Activated CD8-positive, alpha-beta memory T cell treated with anti-CD3 and anti-CD28 coated beads for 1 hour (primary cell): ENCODE data around the gene EEF1E1.

Experiments used
- DNase-seq, 2 donors: peaks; one replicate each; pipeline ENCODE4 v3.0.0-alpha.2; 2020; ENCODE audit warnings: low read depth in 1 of 2; ENCODE audit errors: extremely low read depth in 1 of 2

Gene EEF1E1

DNA sequence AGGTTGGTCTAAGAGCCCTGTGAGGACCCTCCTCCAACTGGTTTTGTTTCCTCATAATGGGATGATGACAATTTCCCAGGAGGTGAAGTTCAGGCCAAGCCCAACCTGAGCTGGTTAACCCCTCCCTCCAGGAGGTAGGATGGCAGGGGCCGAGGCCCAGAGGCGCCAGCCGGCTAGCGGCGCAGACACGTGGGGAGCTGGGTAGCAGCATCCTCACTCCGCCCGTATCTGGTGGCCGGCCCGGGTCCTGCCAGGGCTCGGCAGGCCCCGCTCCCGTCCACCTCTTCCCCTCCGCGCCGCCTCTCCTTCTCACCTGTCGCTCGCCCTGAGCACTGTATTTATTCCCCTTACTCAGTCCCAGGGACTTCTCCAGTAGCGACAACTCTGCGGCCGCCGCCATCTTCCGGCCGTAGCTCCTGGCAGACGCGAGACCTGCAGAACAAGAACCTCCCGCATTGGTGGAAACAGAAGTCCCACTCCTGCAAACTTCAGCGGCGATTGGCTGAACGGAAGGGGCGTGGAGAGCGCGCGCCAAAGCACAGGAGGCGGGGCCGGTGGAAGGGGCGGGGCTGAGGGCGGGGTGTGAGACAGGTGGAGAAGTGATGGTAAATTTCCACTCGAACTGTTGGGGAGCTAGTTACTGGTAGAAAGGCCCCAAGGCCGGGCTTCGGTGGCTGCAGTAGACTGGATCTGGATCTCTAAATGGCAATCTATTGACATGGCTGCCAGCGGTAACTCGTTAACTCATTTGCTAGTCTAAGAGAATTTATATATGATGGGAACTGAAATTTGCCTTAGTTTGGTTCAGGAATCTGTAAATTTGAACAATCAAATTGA, at the start of gene EEF1E1:
EEF1E1 (minus strand) TSS at position 427 of the 837 bp plus-strand sequence; CDS start at position 400, 27 bp downstream.
- DNase-seq: peak; percentile 95 to 98

DNA sequence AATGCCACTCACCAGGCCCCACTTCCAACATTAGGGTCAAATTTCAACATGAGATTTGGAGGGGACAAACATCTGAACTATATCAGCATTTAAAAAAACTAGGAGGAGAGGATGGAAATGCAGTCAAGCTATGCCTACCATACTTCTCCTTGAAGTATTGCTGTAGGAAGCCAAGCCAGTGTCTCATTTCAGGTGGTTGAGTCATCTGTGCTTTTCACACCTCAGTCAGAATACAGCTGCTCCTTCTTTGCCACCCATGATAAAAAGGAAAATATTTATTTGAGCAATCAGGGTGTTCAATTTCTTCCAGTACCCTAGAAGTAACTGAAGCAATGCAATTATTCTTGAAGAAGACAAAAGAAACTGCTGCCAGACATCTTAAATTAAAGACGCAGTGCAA, 47.0 kb upstream of the EEF1E1 start:
- DNase-seq: no peak

DNA sequence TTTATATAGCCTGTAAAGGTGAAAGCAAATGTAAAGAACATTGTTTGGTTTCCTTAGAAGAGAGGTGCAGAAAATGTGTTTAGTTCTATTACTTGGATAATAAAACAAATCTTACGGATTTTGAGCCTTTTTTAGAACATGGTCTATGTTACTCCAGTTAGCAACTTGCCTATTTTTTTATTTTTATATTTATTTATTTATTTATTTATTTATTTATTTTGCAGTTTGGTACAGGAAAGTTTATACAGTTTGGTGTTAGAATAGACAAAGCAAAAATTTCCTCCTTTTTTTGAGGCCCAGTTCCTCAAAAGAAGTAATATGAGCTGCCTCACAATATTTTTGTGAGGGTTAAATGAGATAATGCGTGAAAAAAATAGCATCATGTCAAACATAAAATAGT, 41.6 kb upstream of the EEF1E1 start:
- no peak for DNase-seq

DNA sequence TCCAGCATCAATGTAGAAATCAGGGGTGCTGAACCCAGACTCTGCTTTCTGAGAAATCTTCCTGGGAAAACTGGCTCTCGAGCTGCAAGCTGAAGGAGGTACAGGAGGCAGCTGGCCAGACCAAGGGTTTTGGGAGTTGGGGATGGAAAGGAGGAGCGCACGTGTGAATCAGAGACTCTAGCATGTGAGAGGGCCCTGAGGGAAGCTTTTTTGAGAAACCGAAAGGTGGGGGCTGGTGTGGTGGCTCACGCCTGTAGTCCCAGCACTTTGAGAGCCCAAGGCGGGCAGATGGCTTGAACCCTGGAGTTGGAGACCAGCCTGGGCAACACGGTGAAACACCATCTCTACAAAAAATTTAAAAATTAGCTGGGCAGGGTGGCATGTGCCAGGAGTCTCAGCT, 37.1 kb upstream of the EEF1E1 start:
- no peak for DNase-seq

DNA sequence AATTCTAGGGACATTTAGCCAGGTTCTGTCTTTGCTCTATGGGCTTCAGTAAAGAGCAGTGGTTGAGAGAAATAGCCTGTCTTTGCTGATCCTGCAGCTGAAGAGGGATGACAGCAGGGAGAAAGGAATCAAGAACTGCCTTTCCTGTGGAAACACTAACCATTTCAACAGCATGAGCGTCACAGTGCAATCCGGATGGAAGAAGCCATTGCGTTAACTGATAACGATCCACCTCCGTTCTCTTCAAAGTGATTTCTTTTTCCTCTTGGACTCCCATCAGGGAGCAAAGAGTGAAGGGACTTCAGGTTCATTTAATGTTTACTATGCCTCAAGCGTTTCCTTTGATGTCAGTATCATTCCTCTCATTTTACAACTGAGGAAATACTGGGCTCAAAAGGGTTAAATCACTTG, 35.2 kb upstream of the EEF1E1 start:
- DNase-seq: no peak

DNA sequence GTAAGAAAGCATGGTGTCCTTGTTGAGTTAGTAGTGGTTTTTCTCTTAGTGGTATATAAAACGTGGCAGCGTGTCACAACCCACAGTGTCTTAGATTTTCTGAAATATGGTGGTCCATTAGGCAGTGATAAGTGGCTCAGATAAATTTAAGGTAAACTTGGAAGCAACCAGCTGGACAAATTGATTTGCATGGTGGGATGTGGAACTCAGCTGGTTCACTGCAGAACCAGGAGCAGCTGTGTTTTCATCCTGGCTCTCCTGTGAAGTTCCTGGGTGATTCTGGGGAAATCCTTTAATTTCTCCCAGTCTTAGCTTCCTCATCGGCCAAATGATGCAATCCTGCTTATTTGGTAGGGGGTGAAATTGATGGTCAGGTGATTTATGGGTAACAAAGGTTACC, 32.9 kb upstream of the EEF1E1 start:
- DNase-seq: no peak

DNA sequence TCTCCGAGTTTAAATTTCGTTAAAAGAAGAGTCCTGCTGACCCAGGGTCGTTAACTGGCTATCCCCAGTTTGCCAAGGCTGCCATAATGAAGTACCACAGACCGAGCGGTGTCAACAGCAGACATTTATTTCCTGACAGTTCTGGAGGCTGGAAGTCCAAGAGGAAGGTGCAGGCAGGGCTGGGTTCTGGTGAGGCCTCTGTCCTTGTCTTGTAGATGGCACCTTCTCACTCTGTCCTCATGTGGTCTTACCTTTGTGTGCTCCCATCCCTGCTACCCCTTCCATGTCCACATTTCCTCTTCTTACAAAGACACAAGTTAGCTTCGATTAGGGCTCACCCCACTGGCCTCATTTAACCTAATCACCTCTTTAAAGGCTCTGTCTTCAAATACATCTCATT, 29.8 kb upstream of the EEF1E1 start:
- no peak for DNase-seq

DNA sequence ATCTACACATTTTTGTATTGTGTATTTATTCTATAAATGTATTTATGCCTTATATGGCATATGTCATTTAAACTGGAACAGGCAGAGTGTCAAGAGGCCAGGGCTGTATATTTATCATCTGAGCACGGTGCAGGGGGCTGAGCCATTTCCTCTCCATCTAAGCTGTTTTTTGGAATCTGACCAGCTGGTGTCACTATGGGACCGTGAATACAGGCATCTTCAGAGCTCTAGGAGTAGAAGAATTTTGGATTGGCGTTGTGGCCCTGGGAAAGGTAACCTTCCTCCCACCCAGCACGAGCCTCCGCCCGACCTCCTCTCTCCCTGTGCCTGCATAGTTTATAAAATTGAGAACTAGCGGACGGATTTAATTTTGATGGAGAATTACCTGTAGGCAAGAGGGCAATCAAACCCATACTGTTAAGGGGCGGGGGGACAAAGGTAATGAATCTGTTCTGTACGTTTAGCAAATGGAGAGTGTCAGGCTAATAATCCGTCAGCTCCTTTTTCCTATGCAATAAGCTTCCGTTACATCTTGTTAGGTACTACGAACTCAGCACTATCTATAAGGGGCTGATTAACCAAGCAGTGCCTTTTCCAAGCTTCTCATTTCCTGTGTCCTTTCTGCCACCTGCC, 29.0 kb upstream of the EEF1E1 start:
- no peak for DNase-seq

DNA sequence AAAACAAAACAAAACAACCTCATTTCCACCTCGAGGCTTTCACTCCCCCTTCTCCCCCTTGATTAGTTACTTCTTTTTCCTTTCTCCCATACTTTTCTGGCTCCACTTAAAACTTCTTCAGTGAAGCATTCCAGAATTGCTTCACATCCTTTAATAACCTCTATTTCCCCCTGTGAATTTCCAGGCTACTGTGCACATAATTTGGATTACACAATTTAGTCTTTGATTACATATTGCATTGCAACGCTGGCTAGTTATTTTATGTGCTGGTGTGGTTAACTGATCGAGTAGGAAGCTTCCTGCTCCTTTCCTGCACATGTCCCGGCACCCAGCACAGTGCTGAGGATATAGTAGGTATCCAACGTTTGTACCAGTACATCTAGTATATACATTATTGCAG, 28.1 kb upstream of the EEF1E1 start:
- no peak for DNase-seq

DNA sequence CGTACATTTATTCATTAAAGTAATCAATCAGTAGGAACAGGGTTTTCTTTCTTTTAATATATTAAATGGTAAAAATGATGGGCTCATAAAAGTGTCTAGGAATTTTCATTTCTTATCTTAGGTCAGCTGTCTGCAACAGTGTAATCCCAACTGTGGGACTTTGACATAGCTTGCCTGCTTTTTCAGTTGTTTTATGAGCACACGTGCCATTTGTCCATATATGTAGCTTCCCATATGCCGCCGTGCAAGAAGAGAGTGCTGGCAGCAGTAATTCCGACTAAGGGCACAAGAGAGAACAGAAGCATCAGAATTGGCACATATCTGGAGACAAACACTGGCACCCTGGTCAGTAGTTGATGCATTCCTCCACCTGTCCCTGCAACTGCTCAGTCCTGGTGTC, 20.9 kb upstream of the EEF1E1 start:
- no peak for DNase-seq

DNA sequence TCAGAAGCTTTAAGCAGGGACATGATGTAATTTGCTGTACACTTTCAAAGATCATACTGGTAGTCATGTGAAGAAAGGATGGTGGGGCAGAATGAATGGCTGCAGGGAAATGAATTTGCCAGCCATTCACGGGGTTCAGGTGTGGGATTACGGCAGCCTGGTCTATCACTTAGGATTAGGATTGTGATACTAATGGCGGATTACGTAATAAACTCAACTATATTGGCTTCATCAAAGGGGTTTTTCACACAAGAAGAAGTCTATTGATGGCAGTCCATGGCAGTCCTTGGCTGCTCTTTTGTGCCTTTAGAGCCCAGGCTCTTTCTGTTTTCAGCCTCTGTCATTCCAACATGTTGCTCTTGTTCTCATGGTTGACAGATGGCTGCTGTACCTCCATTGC, 12.6 kb upstream of the EEF1E1 start:
- no peak for DNase-seq

DNA sequence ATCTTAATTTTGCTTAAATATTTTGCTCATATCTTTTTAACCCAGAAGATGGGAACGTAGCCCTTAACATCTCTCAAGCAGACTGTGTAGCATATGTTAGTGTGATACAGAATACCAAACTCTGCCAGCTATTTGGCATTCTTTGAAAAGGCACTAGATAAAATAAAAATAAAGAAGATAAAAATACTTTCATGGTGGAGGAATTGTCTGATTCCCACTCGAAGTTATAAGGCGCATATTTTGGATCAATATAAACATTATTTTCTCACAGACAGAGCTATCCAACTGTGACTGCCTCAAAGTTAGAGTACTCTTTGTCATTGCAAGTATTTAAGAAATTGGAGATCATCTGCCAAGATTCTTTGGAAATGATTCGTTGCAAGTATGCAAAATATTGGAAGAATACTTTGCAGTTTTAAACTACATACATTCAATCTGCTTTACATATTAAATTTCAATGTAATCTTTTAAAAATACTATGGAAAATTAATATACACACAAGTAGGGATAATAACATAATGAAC, 10.8 kb upstream of the EEF1E1 start:
- no peak for DNase-seq

DNA sequence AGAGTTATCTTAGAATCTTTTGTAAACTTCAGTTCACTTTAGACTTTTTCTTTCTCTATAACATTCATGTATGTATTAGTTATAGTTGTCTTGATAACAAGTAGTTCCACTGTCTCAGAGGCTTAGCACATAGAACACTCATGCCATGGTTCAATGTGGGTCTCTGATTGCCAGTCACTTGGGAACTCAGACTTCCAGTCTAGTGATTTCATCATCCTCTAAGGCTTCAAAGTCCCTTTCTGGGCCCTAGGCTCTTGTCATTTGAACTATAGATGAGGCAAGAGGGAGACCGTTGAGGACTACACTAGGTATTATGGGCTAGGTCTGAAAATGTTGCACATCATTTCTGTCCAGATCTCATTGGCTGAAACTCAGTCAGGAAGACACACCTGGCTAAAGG, 8.4 kb upstream of the EEF1E1 start:
- no peak for DNase-seq

DNA sequence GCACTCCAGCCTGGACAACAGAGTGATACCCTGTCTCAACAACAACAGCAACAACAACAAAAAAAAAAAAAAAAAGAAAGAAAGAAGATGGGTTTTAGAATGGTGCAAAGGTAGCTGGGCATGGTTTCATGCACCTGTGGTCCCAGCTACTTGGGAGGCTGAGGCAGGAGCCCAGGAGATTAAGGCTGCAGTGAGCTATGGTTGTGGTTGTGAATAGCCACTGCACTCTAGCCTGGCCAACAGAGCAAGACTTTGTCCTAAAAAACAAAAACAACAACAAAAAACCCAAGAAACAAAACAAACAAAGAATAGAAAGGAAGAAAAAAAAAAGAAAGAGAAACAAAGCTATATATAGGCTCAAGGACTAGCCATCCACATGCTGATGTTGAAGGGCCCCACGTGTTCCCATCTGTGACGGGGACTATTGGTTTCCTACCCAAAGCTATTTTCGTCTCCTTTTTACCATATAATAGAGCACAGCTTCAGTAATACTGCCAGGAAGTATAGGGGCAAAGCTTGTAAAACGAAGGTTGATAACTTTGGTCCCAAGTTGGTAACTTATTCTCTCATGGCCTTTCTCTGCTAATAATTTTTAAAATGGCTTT, 7.9 kb upstream of the EEF1E1 start:
- no peak for DNase-seq

DNA sequence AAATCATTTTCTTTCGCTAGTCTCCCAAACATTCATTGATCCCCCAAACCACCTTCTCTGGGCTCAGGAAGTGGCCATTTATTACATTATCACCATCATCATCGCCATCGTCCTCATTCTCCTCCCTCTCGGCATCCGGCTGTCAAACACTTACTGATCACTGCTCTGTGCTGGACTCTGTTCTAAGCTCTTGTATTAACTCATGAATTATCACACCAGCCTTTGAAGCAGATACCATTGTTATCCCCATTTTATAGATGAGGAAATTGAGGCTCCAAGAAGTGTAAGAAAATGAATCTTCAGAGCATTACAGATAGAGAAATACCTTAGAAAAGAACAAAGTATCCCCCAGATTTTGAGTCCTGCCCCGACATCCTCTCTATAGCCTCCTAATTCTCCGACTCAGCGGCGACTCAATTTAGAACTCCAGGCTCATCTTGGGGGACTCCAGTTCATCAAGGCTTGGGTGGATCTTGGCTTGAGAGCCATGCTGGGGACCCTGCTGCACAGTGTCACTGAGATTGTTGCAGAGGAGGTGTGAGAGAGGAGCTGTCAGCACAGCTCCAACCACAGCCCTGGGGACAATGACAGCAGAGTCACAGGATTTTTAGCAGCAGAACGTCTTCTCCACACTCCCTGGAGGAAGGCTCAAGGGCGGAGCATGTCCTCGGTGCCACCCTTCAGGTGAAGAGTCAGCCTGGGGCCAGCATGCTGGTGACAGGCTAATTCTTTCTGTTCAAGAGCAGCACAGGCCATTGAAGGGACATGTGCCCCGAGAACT, 6.6 kb upstream of the EEF1E1 start:
- no peak for DNase-seq

DNA sequence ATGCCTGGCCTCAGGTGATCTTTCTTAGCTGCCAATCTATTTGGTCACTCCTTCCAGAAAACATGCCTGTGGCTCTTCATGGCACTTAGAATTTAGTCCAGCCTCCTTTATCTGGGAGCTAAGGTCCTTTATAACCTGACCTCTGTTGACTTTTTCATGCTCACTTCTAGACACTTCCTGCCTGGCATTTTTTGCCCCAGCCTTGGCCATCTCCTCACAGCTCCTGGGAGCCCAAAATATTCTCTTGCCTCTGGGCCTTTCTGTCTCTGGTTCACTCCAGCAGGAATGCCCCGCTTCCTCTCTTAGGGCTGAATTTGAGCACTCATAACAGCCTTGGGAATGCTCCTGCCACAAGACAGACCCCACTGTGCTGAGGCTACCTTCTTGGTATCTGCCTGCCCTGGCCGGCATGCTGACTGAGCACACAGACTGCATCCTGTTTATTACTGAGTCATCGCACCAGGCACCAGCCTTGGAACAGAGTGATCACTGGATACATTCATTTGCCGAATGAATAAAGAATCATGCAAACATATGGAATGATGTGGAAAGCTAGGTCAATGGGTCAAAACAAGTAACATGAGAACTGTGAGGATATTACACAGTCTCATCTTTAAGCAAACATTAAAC, 5.8 kb upstream of the EEF1E1 start:
- DNase-seq: no peak

DNA sequence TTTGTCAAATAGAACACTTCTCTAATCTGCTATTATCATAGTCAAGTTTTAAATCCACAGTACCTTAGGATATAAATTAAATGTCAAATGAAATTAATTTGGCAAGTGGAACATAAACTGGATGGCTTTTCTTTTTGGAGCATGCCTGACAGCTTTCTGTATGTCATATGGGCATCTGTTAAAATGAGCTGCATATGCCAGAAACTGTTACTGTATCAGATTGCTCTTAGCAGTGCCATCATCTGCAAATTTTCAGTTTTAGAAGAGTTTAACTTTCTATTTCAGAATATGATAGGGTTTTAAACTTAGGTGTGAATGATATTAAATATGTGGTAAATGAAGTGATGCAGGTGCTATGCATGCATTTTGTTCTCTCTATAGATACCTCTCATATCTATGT, 3.4 kb upstream of the EEF1E1 start:
- DNase-seq: no peak

DNA sequence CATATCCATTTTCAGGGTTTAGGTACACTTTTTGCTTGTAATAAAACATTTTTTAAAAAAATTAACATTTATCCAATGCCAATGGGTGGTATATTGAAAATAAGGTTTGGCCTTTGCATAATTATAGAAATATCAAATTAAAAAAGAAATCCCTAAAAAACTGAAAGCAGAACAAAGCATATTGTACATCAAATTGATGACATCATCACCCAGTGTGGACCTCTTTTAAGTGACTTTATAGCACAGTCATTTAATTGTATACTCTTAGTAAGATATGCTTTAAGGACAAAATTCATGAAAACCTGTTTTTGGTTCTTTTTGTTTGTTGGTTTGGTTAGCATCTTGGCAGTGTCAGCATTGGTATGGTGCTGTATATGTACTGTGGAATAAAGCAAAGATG, 1.4 kb upstream of the EEF1E1 start:
- no peak for DNase-seq

DNA sequence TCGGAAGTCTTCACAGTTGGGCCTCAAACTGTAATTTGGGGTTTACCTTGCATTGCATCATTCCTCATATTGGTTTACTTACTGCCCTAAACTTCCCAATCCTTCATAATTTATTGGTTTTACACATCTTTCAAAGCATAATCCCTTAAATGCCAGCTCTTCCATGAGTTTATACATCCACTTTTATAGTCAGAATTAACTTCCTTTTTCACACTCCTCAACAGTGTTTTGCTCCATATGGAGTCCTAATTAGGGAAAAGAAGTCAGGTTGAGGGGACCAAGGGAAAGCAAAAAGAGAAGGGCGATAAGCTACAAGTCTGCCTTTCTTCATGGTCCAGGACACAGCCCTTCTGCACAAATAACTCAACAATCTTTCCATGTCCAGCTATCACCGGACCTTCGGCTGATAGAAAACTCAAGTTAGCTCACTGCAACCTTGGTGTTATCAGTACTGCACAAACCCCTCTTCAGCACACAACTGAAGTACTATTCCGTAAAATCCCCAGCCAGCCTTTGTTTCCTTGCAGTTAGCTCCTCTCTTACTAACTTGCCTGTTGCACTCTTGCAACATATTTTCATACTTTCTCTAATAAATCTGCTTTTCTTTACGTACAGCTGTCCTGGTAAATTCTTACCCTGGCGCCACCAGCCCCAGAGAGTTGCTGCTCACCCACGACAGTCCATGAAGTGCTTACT, 2.0 kb downstream of the EEF1E1 start:
- DNase-seq: no peak

DNA sequence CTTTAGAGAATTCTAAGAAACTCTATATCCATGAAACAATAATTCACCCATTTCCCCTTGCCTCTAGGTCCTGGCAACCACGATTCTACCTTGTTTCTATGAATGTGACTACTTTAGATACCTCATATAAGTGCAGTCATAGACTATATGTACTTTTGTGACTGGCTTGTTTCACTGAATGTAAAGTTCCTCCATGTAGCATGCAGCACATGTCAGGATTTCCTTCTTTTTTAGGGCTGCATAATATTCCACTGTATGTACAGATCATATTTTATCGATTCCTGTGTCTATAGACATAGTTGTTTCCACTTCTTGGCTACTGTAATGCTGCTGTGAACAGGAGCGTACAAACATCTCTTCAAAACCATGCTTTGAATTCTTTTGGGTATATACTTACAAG, 11.7 kb downstream of the EEF1E1 start:
- DNase-seq: no peak
